Adrenal gland (tissue), 12 donors: ENCODE data around the gene MOB2. TPM values are rescaled to one million over a fixed set of nuclear protein-coding genes. Genes with fewer than 3 reads are reported as not detected.

Experiments used
- DNase-seq, 7 donors: peaks; one replicate each; pipeline ENCODE4 v3.0.0-alpha.2; 2019 to 2020
- H3K27ac ChIP-seq, 5 donors: fragments of 200-600 bp; sonication (generic) in 4 of 5; 1 replicate in 3 of 5; 2 replicates in 2 of 5; pipeline versions ENCODE4 v1.5.1 to v1.8.0; 2016 to 2020; ENCODE audit warnings: mild to moderate bottlenecking in 1 of 5
- H3K27me3 ChIP-seq: fragments of 200-600 bp; 2 replicates; pipeline ENCODE4 v1.8.0; 2021
- H3K36me3 ChIP-seq, 2 donors: fragments of 200-600 bp; replicated peaks in 1 of 2; 1 replicate in 1 of 2; 2 replicates in 1 of 2; pipeline versions ENCODE4 v1.5.1 to v1.8.0; 2018 to 2022
- H3K4me1 ChIP-seq, 2 donors: fragments of 200-600 bp; replicated peaks in 1 of 2; 1 replicate in 1 of 2; 2 replicates in 1 of 2; pipeline versions ENCODE4 v1.5.1 to v1.8.0; 2018 to 2021
- H3K4me3 ChIP-seq, 4 donors: fragments of 200-600 bp; sonication (generic) in 3 of 4; one replicate each; pipeline ENCODE4 v1.5.1; 2016 to 2018
- H3K9me3 ChIP-seq, 3 donors: fragments of 200-600 bp; sonication (generic) in 1 of 3; replicated peaks in 1 of 3; 1 replicate in 2 of 3; 2 replicates in 1 of 3; pipeline versions ENCODE4 v1.5.1 to v1.8.0; 2016 to 2021
- CTCF ChIP-seq, 6 experiments: fragments of 450-650 bp in 4 of 6; fragments of 200-600 bp in 2 of 6; sonication (generic) in 1 of 6; IDR thresholded peaks; 1 replicate in 5 of 6; 2 replicates in 1 of 6; pipeline versions ENCODE4 v1.5.1 to v1.8.0; 2016 to 2021; ENCODE audit warnings: antibody characterized with exemption in 6 of 6, mild to moderate bottlenecking in 2 of 6, moderate library complexity in 1 of 6
- POLR2A ChIP-seq, 2 donors: fragments of 450-650 bp; IDR thresholded peaks; one replicate each; pipeline ENCODE4 v1.6.1; 2017; ENCODE audit warnings: antibody characterized with exemption in 2 of 2, mild to moderate bottlenecking in 2 of 2, moderate library complexity in 1 of 2
- WGBS, 4 donors: extraction: QIAGEN DNeasy Blood & Tissue Kit in 2 of 4; methylation state at CpG; one replicate each; pipeline versions ENCODE4 v1.1.5 to v1.1.7; 2013 to 2017; 5-methylcytosine and 5-hydroxymethylcytosine counted together
- intact Hi-C, 2 donors: fragments of 100-400 bp; cut with DNase I; formaldehyde crosslinking; loops; one replicate each; pipeline versions ENCODE4 v1.14.1 to v1.15.0; 2022 to 2023
- polyA plus RNA-seq, 3 donors: library from polyadenylated mRNA; stranded (reverse); fragments of 200-250 nt in 2 of 3; fragments of 350-450 nt in 1 of 3; fragmentation: Illumina TruSeq in 1 of 3; extraction: RNeasy Lipid Tissue Mini Kit (QIAGEN cat#74804) in 1 of 3; gene quantifications; one replicate each; pipeline ENCODE4 v1.2.3, GENCODE V29; 2013 to 2014
- total RNA-seq, 9 donors: library from RNA; depleted of rRNA in 4 of 9; stranded (reverse); fragments of >200 nt in 4 of 9; fragments of 120-200 nt in 1 of 9; fragmentation: NEBNext Ultra II Directional in 1 of 9; extraction: Animal tissue kit (Norgen Biotek cat#: 25700) in 1 of 9; gene quantifications; one replicate each; pipeline versions ENCODE4 v1.1.0 to v1.2.4, GENCODE V29; 2013 to 2023
- donor health status: healthy with polysubstance abuse.
- donor health status: Bipolar disorder and iron deficiency.
- donor health status: DM: yes; HTN: yes; CAD: no.
- donor health status: DM: no; HTN: no; CAD: no.
- donor health status: DM: no; HTN: no; CAD: no.
- donor health status: DM: yes; HTN: yes; CAD: no.

Gene MOB2
- total and polyA plus RNA-seq, 12 donors, result 11.2 to 43.3 (median 30.6) TPM

GRCh38 chr11:1530686-1531448 is 44.3 kb upstream of the MOB2 start:
- intact Hi-C loops, result no loop called here
- WGBS, 4 donors, result 83 to 85% (median 83%) methylated on average over 8 to 19 of the region's 19 CpGs

GRCh38 chr11:1529774-1530173 is 43.2 kb upstream of the MOB2 start:
- TF ChIP-seq CTCF (IDR thresholded peaks at IDR 0.05) (no peak), POLR2A (IDR thresholded peaks at IDR 0.05) (no peak)
- H3K27me3 ChIP-seq, result no peaks in the 10 kb centered on the region
- no peaks in the 10 kb centered on the region for H3K36me3 ChIP-seq
- 78 to 89% (median 86%) methylated on average over 3 to 5 of the region's 5 CpGs for WGBS, 4 donors
- intact Hi-C loops, result loop anchor here in 1 of 2 donors (10.0 kb wide), 1 partner anchor 125 kb away; no protein-coding TSS in a partner anchor
- no peaks in the 10 kb centered on the region for H3K9me3 ChIP-seq
- H3K27ac ChIP-seq, result no peak overlapping the region
- DNase-seq, result no peak
- no peak overlapping the region for H3K4me3 ChIP-seq
- H3K4me1 ChIP-seq, result peaks cover 12 to 32% of the 10 kb centered on the region in 2 donors

More at GRCh38 chr11:1530686-1531448, 44.3 kb upstream of the MOB2 start:
- H3K27ac ChIP-seq, result peak overlapping the region in 4 of 5 donors; percentile 60 to 86 (median 74)
- H3K4me1 ChIP-seq, result peaks cover 12 to 42% of the 10 kb centered on the region in 2 donors
- no peak overlapping the region for H3K4me3 ChIP-seq
- no peak for DNase-seq
- no peaks in the 10 kb centered on the region for H3K9me3 ChIP-seq
- no peaks in the 10 kb centered on the region for H3K36me3 ChIP-seq
- no peaks in the 10 kb centered on the region for H3K27me3 ChIP-seq
- TF ChIP-seq POLR2A (IDR thresholded peaks at IDR 0.05) (no peak), CTCF (IDR thresholded peaks at IDR 0.05) (no peak)

- Histone ChIP-seq H3K4me3 (no peak overlapping the region), H3K4me1 (peaks cover 12 to 30% of the 10 kb centered on the region in 2 donors), H3K27me3 (no peaks in the 10 kb centered on the region), H3K9me3 (no peaks in the 10 kb centered on the region), H3K36me3 (no peaks in the 10 kb centered on the region), H3K27ac (no peak overlapping the region)
- 92 to 96% (median 95%) methylated on average over 4 to 17 of the region's 17 CpGs for WGBS, 4 donors
- TF ChIP-seq CTCF (IDR thresholded peaks at IDR 0.05) (no peak), POLR2A (IDR thresholded peaks at IDR 0.05) (no peak)
- intact Hi-C loops, result loop anchor here in 1 of 2 donors (10.0 kb wide), 1 partner anchor 124 kb away; no protein-coding TSS in a partner anchor
- DNase-seq, result no peak
Measured at GRCh38 chr11:1529286-1529685, 42.7 kb upstream of the MOB2 start.

GRCh38 chr11:1528710-1529109 is 42.1 kb upstream of the MOB2 start:
- H3K27me3 ChIP-seq, result no peaks in the 10 kb centered on the region
- no peaks in the 10 kb centered on the region for H3K9me3 ChIP-seq
- TF ChIP-seq POLR2A (IDR thresholded peaks at IDR 0.05), result no peak
- no peak for TF ChIP-seq CTCF (IDR thresholded peaks at IDR 0.05)
- WGBS, 4 donors, result 92 to 97% (median 95%) methylated on average over 9 to 10 of the region's 10 CpGs
- intact Hi-C loops, result loop anchor here in 1 of 2 donors (10.0 kb wide), 1 partner anchor 124 kb away; no protein-coding TSS in a partner anchor
- H3K36me3 ChIP-seq, result no peaks in the 10 kb centered on the region
- no peak overlapping the region for H3K27ac ChIP-seq
- peaks cover 12 to 30% of the 10 kb centered on the region in 2 donors for H3K4me1 ChIP-seq
- H3K4me3 ChIP-seq, result no peak overlapping the region
- no peak for DNase-seq
